ENCODE measurements around the gene ERCC6L2. TPM values are rescaled to one million over a fixed set of nuclear protein-coding genes. Genes with fewer than 3 reads are reported as not detected.

The ERCC6L2 gene
- total and polyA plus RNA-seq, 5 donors from 2014 or later = 22.2 to 48.0 (median 38.8) TPM

- DNase-seq (no peak), ATAC-seq (ENCODE audit: low read depth in 2 of 2) (no peak)
- Mint-ChIP-seq H3K4me1 (peaks cover 35 to 57% (median 49%) of the 10 kb centered on the region in 4 donors), H3K27me3 (no peaks in the 10 kb centered on the region), H3K27ac (peak overlapping the region in 2 of 3 donors; percentile 11 to 77), H3K4me3 (peak overlapping the region in 3 of 4 donors; percentile 4 to 10 (median 5)), H3K36me3 (peaks cover 27% of the 10 kb centered on the region), H3K9me3 (no peaks in the 10 kb centered on the region)
- peak overlapping the region; percentile 1 for H3K4me3 ChIP-seq (ENCODE audit: low read depth, low read length)
- no peaks in the 10 kb centered on the region for H3K9me3 ChIP-seq (ENCODE audit: control insufficient read depth in 2 of 2, low read length in 2 of 2)
- no peaks in the 10 kb centered on the region for H3K27me3 ChIP-seq (ENCODE audit: control insufficient read depth, insufficient read depth, low read length)
- no peak overlapping the region for H3K27ac ChIP-seq (ENCODE audit: insufficient read depth, low read length, poor library complexity, severe bottlenecking)
- peaks cover 3% of the 10 kb centered on the region for H3K4me1 ChIP-seq (ENCODE audit: control insufficient read depth, insufficient read depth, low read length, poor library complexity, severe bottlenecking)
- peaks cover 3% of the 10 kb centered on the region for H3K36me3 ChIP-seq (ENCODE audit: control insufficient read depth, insufficient read depth, low read length)
Observed at GRCh38 chr9:95880021-95880690, 4.7 kb downstream of the ERCC6L2 start.

DNA sequence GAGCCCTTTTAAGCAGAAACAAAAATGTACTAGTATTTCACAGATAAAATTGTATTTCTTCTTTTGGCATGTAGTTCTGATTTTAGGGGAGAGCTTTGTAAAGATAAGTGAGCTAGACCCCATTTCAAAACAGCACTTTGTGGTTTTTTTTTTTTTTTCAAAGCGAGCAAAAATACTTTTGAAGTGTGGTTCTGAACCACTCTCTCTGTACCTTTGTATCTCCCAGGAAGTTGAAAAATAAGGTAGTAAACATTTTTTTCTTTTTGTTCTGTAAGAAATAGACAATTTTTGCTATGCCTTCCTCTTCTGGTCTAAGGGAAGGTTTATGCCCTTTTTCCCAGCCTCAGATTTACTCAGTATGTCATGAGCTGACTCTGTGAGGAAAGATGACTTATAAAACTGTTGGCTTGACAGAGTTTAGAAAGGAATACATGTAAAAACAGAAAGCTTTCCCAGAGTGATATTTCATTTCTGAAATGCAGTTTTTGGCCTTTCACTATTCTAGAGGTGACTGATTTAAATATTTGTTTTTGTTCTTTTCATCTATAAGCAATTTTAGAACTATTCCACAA, 12.5 kb downstream of the ERCC6L2 start:
- peak; percentile 58 to 65 for ATAC-seq (ENCODE audit: low read depth in 2 of 2)
- Histone ChIP-seq H3K36me3 (ENCODE audit: control insufficient read depth, insufficient read depth, low read length) (peaks cover 3% of the 10 kb centered on the region), H3K27ac (ENCODE audit: insufficient read depth, low read length, poor library complexity, severe bottlenecking) (peak overlapping the region; percentile 60), H3K9me3 (ENCODE audit: control insufficient read depth in 2 of 2, low read length in 2 of 2) (peaks cover 0 to 3% of the 10 kb centered on the region in 2 experiments), H3K27me3 (ENCODE audit: control insufficient read depth, insufficient read depth, low read length) (no peaks in the 10 kb centered on the region), H3K4me1 (ENCODE audit: control insufficient read depth, insufficient read depth, low read length, poor library complexity, severe bottlenecking) (peaks cover 40% of the 10 kb centered on the region), H3K4me3 (ENCODE audit: low read depth, low read length) (peak overlapping the region; percentile 63)
- Mint-ChIP-seq H3K27ac (peak overlapping the region; percentile 83 to 90 (median 87)), H3K9me3 (no peaks in the 10 kb centered on the region), H3K36me3 (peaks cover 35% of the 10 kb centered on the region), H3K4me1 (peaks cover 40 to 77% (median 58%) of the 10 kb centered on the region in 4 donors), H3K27me3 (no peaks in the 10 kb centered on the region), H3K4me3 (peak overlapping the region; percentile 75 to 86 (median 82))
- DNase-seq = peak in 2 of 3 donors; percentile 34 to 43

DNA sequence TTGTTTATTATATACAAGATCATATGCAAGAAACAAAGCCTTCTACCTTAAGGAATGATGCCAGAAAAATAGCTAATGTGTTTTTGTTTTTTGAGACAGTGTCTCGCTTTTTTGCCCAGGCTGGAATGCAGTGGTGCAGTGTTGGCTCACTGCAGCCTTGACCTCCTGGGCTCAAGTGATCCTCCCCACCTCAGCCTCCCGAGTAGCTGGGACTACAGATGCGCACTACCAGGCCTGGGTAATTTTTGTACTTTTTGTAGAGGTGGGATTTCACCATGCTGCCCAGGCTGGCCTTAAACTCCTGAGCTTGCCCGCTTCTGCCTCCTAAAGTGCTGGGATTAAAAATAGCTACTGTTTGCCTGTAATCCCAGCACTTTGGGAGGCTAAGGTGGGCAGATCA, 15.1 kb downstream of the ERCC6L2 start:
- H3K4me1 ChIP-seq (ENCODE audit: control insufficient read depth, insufficient read depth, low read length, poor library complexity, severe bottlenecking) = peaks cover 40% of the 10 kb centered on the region
- peaks cover 29 to 66% (median 51%) of the 10 kb centered on the region in 4 donors for H3K4me1 Mint-ChIP-seq
- no peaks in the 10 kb centered on the region for H3K27me3 ChIP-seq (ENCODE audit: control insufficient read depth, insufficient read depth, low read length)
- no peak overlapping the region for H3K4me3 ChIP-seq (ENCODE audit: low read depth, low read length)
- ATAC-seq (ENCODE audit: low read depth in 2 of 2) = no peak
- no peak overlapping the region for H3K27ac Mint-ChIP-seq
- H3K27ac ChIP-seq (ENCODE audit: insufficient read depth, low read length, poor library complexity, severe bottlenecking) = no peak overlapping the region
- peaks cover 12% of the 10 kb centered on the region for H3K36me3 Mint-ChIP-seq
- DNase-seq = no peak
- H3K9me3 Mint-ChIP-seq = no peaks in the 10 kb centered on the region
- H3K4me3 Mint-ChIP-seq = no peak overlapping the region
- H3K36me3 ChIP-seq (ENCODE audit: control insufficient read depth, insufficient read depth, low read length) = no peaks in the 10 kb centered on the region
- no peaks in the 10 kb centered on the region for H3K27me3 Mint-ChIP-seq
- H3K9me3 ChIP-seq (ENCODE audit: control insufficient read depth in 2 of 2, low read length in 2 of 2) = peaks cover 0 to 3% of the 10 kb centered on the region in 2 experiments

GRCh38 chr9:95891067-95891671, 15.7 kb downstream of the ERCC6L2 start:
- Histone ChIP-seq H3K9me3 (ENCODE audit: control insufficient read depth in 2 of 2, low read length in 2 of 2) (peaks cover 0 to 3% of the 10 kb centered on the region in 2 experiments), H3K4me1 (ENCODE audit: control insufficient read depth, insufficient read depth, low read length, poor library complexity, severe bottlenecking) (peaks cover 37% of the 10 kb centered on the region), H3K27me3 (ENCODE audit: control insufficient read depth, insufficient read depth, low read length) (no peaks in the 10 kb centered on the region), H3K27ac (ENCODE audit: insufficient read depth, low read length, poor library complexity, severe bottlenecking) (no peak overlapping the region), H3K4me3 (ENCODE audit: low read depth, low read length) (no peak overlapping the region), H3K36me3 (ENCODE audit: control insufficient read depth, insufficient read depth, low read length) (no peaks in the 10 kb centered on the region)
- ATAC-seq (ENCODE audit: low read depth in 2 of 2) (no peak), DNase-seq (no peak)
- Mint-ChIP-seq H3K36me3 (peaks cover 12% of the 10 kb centered on the region), H3K4me3 (peak overlapping the region in 1 of 4 donors; percentile 30), H3K4me1 (peaks cover 28 to 63% (median 52%) of the 10 kb centered on the region in 4 donors), H3K27me3 (no peaks in the 10 kb centered on the region), H3K9me3 (peaks cover 0 to 2% (median 0%) of the 10 kb centered on the region in 7 donors), H3K27ac (peak overlapping the region in 1 of 3 donors; percentile 80)

- H3K4me3 Mint-ChIP-seq = peak overlapping the region in 1 of 4 donors; percentile 27
- peaks cover 7% of the 10 kb centered on the region for H3K36me3 Mint-ChIP-seq
- H3K27me3 Mint-ChIP-seq = no peaks in the 10 kb centered on the region
- peak overlapping the region in 2 of 3 donors; percentile 29 to 43 for H3K27ac Mint-ChIP-seq
- H3K9me3 ChIP-seq (ENCODE audit: control insufficient read depth in 2 of 2, low read length in 2 of 2) = peaks cover 0 to 3% of the 10 kb centered on the region in 2 experiments
- H3K4me1 ChIP-seq (ENCODE audit: control insufficient read depth, insufficient read depth, low read length, poor library complexity, severe bottlenecking) = peaks cover 29% of the 10 kb centered on the region
- H3K27me3 ChIP-seq (ENCODE audit: control insufficient read depth, insufficient read depth, low read length) = no peaks in the 10 kb centered on the region
- peaks cover 28 to 64% (median 53%) of the 10 kb centered on the region in 4 donors for H3K4me1 Mint-ChIP-seq
- ATAC-seq (ENCODE audit: low read depth in 2 of 2) (no peak), DNase-seq (no peak)
- H3K27ac ChIP-seq (ENCODE audit: insufficient read depth, low read length, poor library complexity, severe bottlenecking) = no peak overlapping the region
- H3K4me3 ChIP-seq (ENCODE audit: low read depth, low read length) = no peak overlapping the region
- no peaks in the 10 kb centered on the region for H3K36me3 ChIP-seq (ENCODE audit: control insufficient read depth, insufficient read depth, low read length)
- peaks cover 0 to 7% (median 2%) of the 10 kb centered on the region in 7 donors for H3K9me3 Mint-ChIP-seq
Observed at GRCh38 chr9:95892690-95893089, 17.2 kb downstream of the ERCC6L2 start.

DNA sequence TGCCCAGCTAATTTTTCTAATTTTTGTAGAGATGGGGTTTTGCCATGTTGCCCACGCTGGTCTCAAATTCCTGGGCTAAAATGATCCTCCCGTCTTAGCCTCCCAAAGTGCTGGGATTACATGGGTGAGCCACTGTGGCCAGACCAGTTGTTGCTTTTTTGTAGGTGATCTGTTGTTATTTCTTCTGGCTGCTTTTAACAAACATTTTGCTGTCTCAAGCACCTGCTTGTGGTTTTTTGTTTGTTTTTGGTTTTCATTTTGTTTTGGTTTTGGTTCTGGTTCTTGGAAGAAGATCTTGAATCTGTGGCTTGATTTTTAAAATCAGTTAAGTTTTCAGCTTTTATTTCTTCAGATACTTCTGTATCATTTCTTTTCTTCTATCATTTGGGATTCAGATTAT, 21.1 kb downstream of the ERCC6L2 start:
- no peaks in the 10 kb centered on the region for H3K27me3 ChIP-seq (ENCODE audit: control insufficient read depth, insufficient read depth, low read length)
- Mint-ChIP-seq H3K36me3 (peaks cover 18% of the 10 kb centered on the region), H3K27ac (peak overlapping the region in 2 of 3 donors; percentile 57 to 62), H3K4me3 (peak overlapping the region in 2 of 4 donors; percentile 18 to 57), H3K27me3 (no peaks in the 10 kb centered on the region), H3K4me1 (peaks cover 12 to 49% (median 34%) of the 10 kb centered on the region in 4 donors), H3K9me3 (peaks cover 0 to 7% (median 2%) of the 10 kb centered on the region in 7 donors)
- H3K36me3 ChIP-seq (ENCODE audit: control insufficient read depth, insufficient read depth, low read length) = peaks cover 11% of the 10 kb centered on the region
- H3K4me3 ChIP-seq (ENCODE audit: low read depth, low read length) = no peak overlapping the region
- H3K27ac ChIP-seq (ENCODE audit: insufficient read depth, low read length, poor library complexity, severe bottlenecking) = no peak overlapping the region
- H3K4me1 ChIP-seq (ENCODE audit: control insufficient read depth, insufficient read depth, low read length, poor library complexity, severe bottlenecking) = peaks cover 5% of the 10 kb centered on the region
- peaks cover 0 to 3% of the 10 kb centered on the region in 2 experiments for H3K9me3 ChIP-seq (ENCODE audit: control insufficient read depth in 2 of 2, low read length in 2 of 2)
- DNase-seq (peak in 1 of 3 donors; percentile 30), ATAC-seq (ENCODE audit: low read depth in 2 of 2) (no peak)

DNA sequence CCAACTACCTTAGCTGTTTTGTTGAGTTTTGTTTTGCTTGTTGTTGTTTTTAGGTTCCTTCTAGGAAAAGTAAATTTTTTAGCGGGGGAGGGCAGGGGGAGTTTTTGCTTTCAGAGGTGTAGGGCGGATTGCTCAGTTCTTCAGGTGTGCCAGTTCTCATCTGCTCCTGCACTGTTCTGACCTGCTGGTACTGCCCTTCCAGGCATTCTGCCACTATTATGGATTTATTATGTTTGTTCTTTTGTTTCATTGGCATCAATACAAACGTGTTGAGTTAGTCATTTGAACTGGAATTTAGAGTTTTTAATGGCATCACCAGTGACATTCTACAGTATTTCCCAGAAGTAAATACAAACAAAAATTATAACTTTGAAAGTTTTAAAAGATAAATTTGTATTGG, 26.0 kb downstream of the ERCC6L2 start:
- no peak overlapping the region for H3K4me3 Mint-ChIP-seq
- H3K36me3 ChIP-seq (ENCODE audit: control insufficient read depth, insufficient read depth, low read length) = peaks cover 11% of the 10 kb centered on the region
- peaks cover 12 to 41% (median 33%) of the 10 kb centered on the region in 4 donors for H3K4me1 Mint-ChIP-seq

More for the DNA sequence above, 26.0 kb downstream of the ERCC6L2 start:
- peaks cover 4% of the 10 kb centered on the region for H3K27me3 Mint-ChIP-seq
- peaks cover 21% of the 10 kb centered on the region for H3K36me3 Mint-ChIP-seq
- no peaks in the 10 kb centered on the region for H3K27me3 ChIP-seq (ENCODE audit: control insufficient read depth, insufficient read depth, low read length)
- ATAC-seq (ENCODE audit: low read depth in 2 of 2) (no peak), DNase-seq (no peak)
- peaks cover 0 to 3% (median 0%) of the 10 kb centered on the region in 7 donors for H3K9me3 Mint-ChIP-seq
- H3K27ac ChIP-seq (ENCODE audit: insufficient read depth, low read length, poor library complexity, severe bottlenecking) = no peak overlapping the region
- no peak overlapping the region for H3K4me3 ChIP-seq (ENCODE audit: low read depth, low read length)
- no peaks in the 10 kb centered on the region for H3K9me3 ChIP-seq (ENCODE audit: control insufficient read depth in 2 of 2, low read length in 2 of 2)
- H3K4me1 ChIP-seq (ENCODE audit: control insufficient read depth, insufficient read depth, low read length, poor library complexity, severe bottlenecking) = peaks cover 5% of the 10 kb centered on the region
- no peak overlapping the region for H3K27ac Mint-ChIP-seq
